Bronchial epithelial cell (primary cell): ENCODE measurements around the gene RBP5. TPM values are rescaled to one million over a fixed set of nuclear protein-coding genes. Genes with fewer than 3 reads are reported as not detected.
"Not testable (repeated sequence)": the region's sequence is repeated elsewhere in the genome, so short reads cannot be mapped to it uniquely, and the experiment has no call there.

ENCODE experiments used
- DNase-seq: peaks from one replicate; pipeline ENCODE4 v3.0.0-alpha.2; 2010; ENCODE audit warnings: low read depth
- FAIRE-seq: peaks from 2 replicates; lab custom pipeline; 2011; peaks lifted over from hg19 to GRCh38; lab: Jason Lieb, UNC
- H3K27me3 ChIP-seq: 2 replicates; pipeline ENCODE4 v1.5.1; 2011; ENCODE audit warnings: low read length; ENCODE audit not compliant: control insufficient read depth, insufficient read depth
- H3K36me3 ChIP-seq: 2 replicates; pipeline ENCODE4 v1.5.1; 2011; ENCODE audit warnings: low read length; ENCODE audit not compliant: control insufficient read depth, insufficient read depth
- H3K4me3 ChIP-seq: 2 replicates; pipeline ENCODE4 v1.5.1; 2011; ENCODE audit warnings: mild to moderate bottlenecking, low read depth, low read length, control low read depth
- CTCF ChIP-seq: IDR thresholded peaks from 2 replicates; pipeline ENCODE4 v1.5.1; 2011; ENCODE audit warnings: mild to moderate bottlenecking, moderate library complexity, low read length, control low read depth, inconsistent platforms; ENCODE audit not compliant: insufficient read depth, severe bottlenecking
- total RNA-seq: library from RNA; depleted of rRNA; stranded (reverse); fragments of >200 nt; gene quantifications from 2 replicates; pipeline ENCODE4 v1.2.1, GENCODE V29; 2014

The RBP5 gene
- total RNA-seq, 1 donor from 2014 or later, result not detected

- Histone ChIP-seq H3K4me3 (peak within 1 kb of the TSS; percentile 65), H3K27me3 (no peaks in the 10 kb centered on the region), H3K36me3 (peaks cover 11% of the 10 kb centered on the region)
- FAIRE-seq, result no peak
- TF ChIP-seq CTCF, result peak; percentile 96
- peak; percentile 64 for DNase-seq
These were observed 19.7 kb downstream of the RBP5 start, which contains the start of gene C1RL for GRCh38 chr12:7108796-7109571. C1RL (minus strand) TSS chr12:7109214; CDS start chr12:7109180, 34 bp downstream.

- no peak for FAIRE-seq
- H3K36me3 ChIP-seq, result peaks cover 11% of the 10 kb centered on the region
- TF ChIP-seq CTCF, result no peak
- H3K27me3 ChIP-seq, result no peaks in the 10 kb centered on the region
- DNase-seq, result peak; percentile 76
- peak overlapping the region; percentile 65 for H3K4me3 ChIP-seq
These were observed 20.5 kb downstream of the RBP5 start for GRCh38 chr12:7108003-7108795.

GRCh38 chr12:7107636-7108002 is 21.1 kb downstream of the RBP5 start:
- FAIRE-seq (no peak), DNase-seq (peak; percentile 61)
- H3K36me3 ChIP-seq, result peaks cover 11% of the 10 kb centered on the region
- no peak for TF ChIP-seq CTCF
- H3K27me3 ChIP-seq, result no peaks in the 10 kb centered on the region
- peak overlapping the region; percentile 65 for H3K4me3 ChIP-seq

GRCh38 chr12:7107181-7107580 is 21.5 kb downstream of the RBP5 start:
- H3K27me3 ChIP-seq, FAIRE-seq, DNase-seq, H3K4me3 ChIP-seq: not testable (repeated sequence)
- peaks cover 15% of the 10 kb centered on the region for H3K36me3 ChIP-seq

GRCh38 chr12:7106082-7106481 is 22.6 kb downstream of the RBP5 start:
- no peak overlapping the region for H3K4me3 ChIP-seq
- no peak for DNase-seq
- H3K27me3 ChIP-seq, result no peaks in the 10 kb centered on the region
- FAIRE-seq, result no peak
- no peak for TF ChIP-seq CTCF
- peaks cover 19% of the 10 kb centered on the region for H3K36me3 ChIP-seq

GRCh38 chr12:7103837-7104584 is 24.7 kb downstream of the RBP5 start:
- TF ChIP-seq CTCF, result no peak
- FAIRE-seq (no peak), DNase-seq (no peak)
- peaks cover 23% of the 10 kb centered on the region for H3K36me3 ChIP-seq
- no peak overlapping the region for H3K4me3 ChIP-seq
- no peaks in the 10 kb centered on the region for H3K27me3 ChIP-seq
